Lung microvascular endothelial cell (primary cell): ENCODE measurements around the gene PFKFB2. TPM values are rescaled to one million over a fixed set of nuclear protein-coding genes. Genes with fewer than 3 reads are reported as not detected.

ENCODE experiments used
- DNase-seq, 2 donors: peaks; one replicate each; pipeline versions ENCODE4 v3.0.0 to v3.0.0-alpha.2; 2010; ENCODE audit warnings: low read depth in 2 of 2
- total RNA-seq: library from RNA; depleted of rRNA; stranded (reverse); fragments of >200 nt; gene quantifications from 2 replicates; pipeline ENCODE4 v1.2.1, GENCODE V29; 2014

Gene PFKFB2
- total RNA-seq, 1 donor from 2014 or later, result 0.99 TPM

- peak; percentile 6 to 18 for DNase-seq
These were observed 35.9 kb downstream of the PFKFB2 start, which contains the start of gene C4BPB for GRCh38 chr1:207088701-207089626. C4BPB (plus strand) TSS chr1:207088860; CDS start chr1:207089532, 672 bp downstream.

GRCh38 chr1:207089627-207090355 is 36.7 kb downstream of the PFKFB2 start:
- DNase-seq, result no peak

- DNase-seq, result peak in 1 of 2 donors; percentile 8
These were observed 38.3 kb downstream of the PFKFB2 start for GRCh38 chr1:207091200-207091908.

- DNase-seq, result no peak
These were observed 40.9 kb downstream of the PFKFB2 start for GRCh38 chr1:207093944-207094343.

- DNase-seq, result no peak
These were observed 44.8 kb downstream of the PFKFB2 start for GRCh38 chr1:207097871-207098324.

GRCh38 chr1:207101720-207102119 is 48.6 kb downstream of the PFKFB2 start:
- no peak for DNase-seq

GRCh38 chr1:207102146-207102545 is 49.1 kb downstream of the PFKFB2 start:
- peak in 1 of 2 donors; percentile 13 for DNase-seq

GRCh38 chr1:207102659-207103058 is 49.6 kb downstream of the PFKFB2 start:
- DNase-seq, result no peak

- DNase-seq, result no peak
These were observed 50.9 kb downstream of the PFKFB2 start, which contains the start of gene C4BPA for GRCh38 chr1:207103892-207104373. C4BPA (plus strand) TSS chr1:207104233; CDS start chr1:207113026, 8,793 bp downstream.

- no peak for DNase-seq
These were observed 55.9 kb downstream of the PFKFB2 start for GRCh38 chr1:207109004-207109403.

GRCh38 chr1:207112616-207113296 is 59.7 kb downstream of the PFKFB2 start:
- DNase-seq, result no peak

GRCh38 chr1:207115269-207115668 is 62.2 kb downstream of the PFKFB2 start:
- DNase-seq, result no peak

- DNase-seq, result no peak
These were observed 71.3 kb downstream of the PFKFB2 start for GRCh38 chr1:207124389-207124788.

- DNase-seq, result no peak
These were observed 75.4 kb downstream of the PFKFB2 start for GRCh38 chr1:207128336-207128921.

- DNase-seq, result no peak
These were observed 76.0 kb downstream of the PFKFB2 start for GRCh38 chr1:207129053-207129452.

Other genes with a start within 250 kb of the PFKFB2 start
- gene IL20, start 187.7 kb upstream of the PFKFB2 start, total RNA-seq, result not detected in 2 replicates
- gene IL24, start 155.8 kb upstream of the PFKFB2 start, total RNA-seq, result not detected in 2 replicates
- not detected in 2 replicates for gene FCMR, start 131.3 kb upstream of the PFKFB2 start, total RNA-seq
- not detected in 2 replicates for gene PIGR, start 106.8 kb upstream of the PFKFB2 start, total RNA-seq
- not detected in 2 replicates for gene FCAMR, start 82.8 kb upstream of the PFKFB2 start, total RNA-seq
- gene C1orf116, start 20.5 kb upstream of the PFKFB2 start, total RNA-seq, result not detected in 2 replicates
- 3.9 and 5.8 TPM in 2 replicates for gene YOD1, start 2.1 kb upstream of the PFKFB2 start, total RNA-seq
- gene C4BPB, start 35.6 kb downstream of the PFKFB2 start, total RNA-seq, result not detected in 2 replicates
- not detected in 2 replicates for gene C4BPA, start 51.0 kb downstream of the PFKFB2 start, total RNA-seq